Karpas-422 (cell line): ENCODE results near the gene RBBP8. TPM values are rescaled to one million over a fixed set of nuclear protein-coding genes. Genes with fewer than 3 reads are reported as not detected.

Experiments
- DNase-seq: peaks from one replicate; pipeline ENCODE4 v3.0.0-alpha.2; 2015
- H2AFZ ChIP-seq: fragments of 200-600 bp; sonication (generic); 2 replicates; pipeline ENCODE4 v1.6.1; 2014; ENCODE audit warnings: antibody characterized with exemption, low read length, mixed read lengths
- H3K27ac ChIP-seq: fragments of 200-600 bp; sonication (generic); 2 replicates; pipeline ENCODE4 v1.5.1; 2014; ENCODE audit warnings: mild to moderate bottlenecking, low read length, moderate library complexity
- H3K27me3 ChIP-seq: fragments of 200-600 bp; sonication (generic); 2 replicates; pipeline ENCODE4 v1.6.1; 2014; ENCODE audit warnings: low read length, mixed read lengths
- H3K36me3 ChIP-seq: fragments of 200-600 bp; sonication (generic); 2 replicates; pipeline ENCODE4 v1.6.1; 2014; ENCODE audit warnings: low read length, mixed read lengths; ENCODE audit not compliant: insufficient read depth
- H3K4me1 ChIP-seq: fragments of 200-600 bp; sonication (generic); 2 replicates; pipeline ENCODE4 v1.6.1; 2014; ENCODE audit warnings: mild to moderate bottlenecking, low read length, mixed read lengths
- H3K4me2 ChIP-seq: fragments of 200-600 bp; sonication (generic); 2 replicates; pipeline ENCODE4 v1.6.1; 2014; ENCODE audit warnings: low read length, low read depth, mild to moderate bottlenecking; ENCODE audit not compliant: poor library complexity, severe bottlenecking
- H3K4me3 ChIP-seq: fragments of 200-600 bp; sonication (generic); 2 replicates; pipeline ENCODE4 v1.5.1; 2014; ENCODE audit warnings: mild to moderate bottlenecking, antibody characterized with exemption, low read length, mixed read lengths
- H3K79me2 ChIP-seq: fragments of 200-600 bp; sonication (generic); 2 replicates; pipeline ENCODE4 v1.6.1; 2014; ENCODE audit warnings: mild to moderate bottlenecking, low read length, mixed read lengths
- H3K9ac ChIP-seq: fragments of 200-600 bp; sonication (generic); 2 replicates; pipeline ENCODE4 v1.6.0; 2014; ENCODE audit warnings: low read length
- H3K9me2 ChIP-seq: fragments of 200-600 bp; sonication (generic), shearing (Covaris generic); replicated peaks from 2 replicates; pipeline ENCODE4 v1.6.0; 2014; ENCODE audit warnings: mild to moderate bottlenecking, low read length, moderate library complexity; ENCODE audit not compliant: insufficient read depth
- H3K9me3 ChIP-seq: fragments of 300-700, 200-600 bp; sonication (generic); 2 replicates; pipeline ENCODE4 v1.6.1; 2014; ENCODE audit warnings: low read length, mixed read lengths
- H4K20me1 ChIP-seq: fragments of 200-600 bp; sonication (generic); 2 replicates; pipeline ENCODE4 v1.6.1; 2014; ENCODE audit warnings: mild to moderate bottlenecking, antibody characterized with exemption, low read length, low read depth; ENCODE audit not compliant: insufficient read depth
- total RNA-seq: library from RNA; depleted of rRNA; stranded (reverse); fragments of >200 nt; shearing (Covaris generic); gene quantifications from 2 replicates; pipeline ENCODE4 v1.2.3, GENCODE V29; 2014; ENCODE audit warnings: low replicate concordance

RBBP8 gene
- total RNA-seq, 1 experiment from 2014 or later, result 148 TPM

DNA sequence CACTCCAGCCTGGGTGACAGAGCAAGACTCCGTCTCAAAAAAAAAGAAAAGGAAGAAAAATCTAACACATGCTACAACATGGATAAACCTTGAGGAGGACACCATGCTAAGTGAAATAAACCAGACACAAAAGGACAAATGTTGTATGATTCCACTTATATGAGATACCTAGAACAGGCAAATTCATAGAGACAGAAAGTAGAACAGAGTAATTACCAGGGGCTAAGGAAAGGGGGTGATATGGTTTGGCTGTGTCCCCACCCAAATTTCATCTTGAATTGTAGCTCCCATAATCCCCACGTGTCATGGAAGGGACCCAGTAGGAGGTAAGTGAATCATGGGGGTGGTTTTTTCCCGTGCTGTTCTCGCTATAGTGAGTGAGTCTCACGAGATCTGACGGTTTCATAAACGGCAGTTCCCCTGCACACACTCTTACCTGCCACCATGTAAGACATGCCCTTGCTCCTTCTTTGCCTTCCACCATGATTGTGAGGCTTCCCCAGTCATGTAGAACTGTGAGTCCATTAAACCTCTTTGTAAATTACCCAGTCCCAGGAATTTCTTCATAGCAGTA is 110.8 kb downstream of the RBBP8 start:
- no peak overlapping the region for H3K4me3 ChIP-seq
- no peaks in the 10 kb centered on the region for H3K4me1 ChIP-seq
- no peaks in the 10 kb centered on the region for H3K27me3 ChIP-seq
- no peak for DNase-seq
- H3K36me3 ChIP-seq, result no peaks in the 10 kb centered on the region
- no peak overlapping the region for H3K4me2 ChIP-seq
- no peaks in the 10 kb centered on the region for H4K20me1 ChIP-seq
- H3K9me2 ChIP-seq, result no peaks in the 10 kb centered on the region
- no peaks in the 10 kb centered on the region for H3K9me3 ChIP-seq
- no peaks in the 10 kb centered on the region for H3K79me2 ChIP-seq
- no peak overlapping the region for H3K27ac ChIP-seq
- H2AFZ ChIP-seq, result no peak overlapping the region
- no peak overlapping the region for H3K9ac ChIP-seq

DNA sequence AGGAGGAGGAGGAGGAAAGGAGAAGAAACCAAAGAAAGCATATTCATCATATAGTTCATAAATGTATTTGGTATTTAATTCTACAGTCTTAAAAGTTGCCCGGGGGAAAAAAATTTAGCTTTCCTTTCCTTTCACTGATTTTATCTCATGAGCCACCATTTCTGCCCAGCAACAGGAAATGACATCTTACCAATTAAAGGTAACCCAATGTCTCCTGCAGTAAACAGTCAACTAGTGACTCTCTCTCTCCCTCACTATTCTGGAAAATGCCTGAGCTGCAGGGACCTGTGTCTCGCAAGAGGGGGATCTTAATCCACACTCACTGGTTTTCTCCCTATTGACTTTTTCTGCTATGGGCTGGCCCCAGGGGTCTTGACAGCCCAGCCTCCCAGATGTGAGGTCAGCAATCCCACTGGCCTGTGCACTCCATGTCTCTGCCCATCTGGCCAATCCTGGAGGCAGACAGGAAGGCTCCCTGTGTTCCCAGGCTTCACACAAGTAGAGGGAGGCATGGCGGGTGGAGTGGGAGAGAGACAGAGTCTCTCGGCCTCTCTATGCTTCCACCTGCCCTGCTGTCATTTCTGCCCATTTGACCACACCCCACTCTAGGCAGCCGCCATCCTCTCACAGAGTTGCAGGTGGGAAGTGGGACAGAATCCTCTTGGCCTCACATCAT is 116.7 kb downstream of the RBBP8 start:
- DNase-seq, result no peak
- no peak overlapping the region for H3K27ac ChIP-seq
- H2AFZ ChIP-seq, result no peak overlapping the region
- H3K4me2 ChIP-seq, result no peak overlapping the region
- H3K27me3 ChIP-seq, result no peaks in the 10 kb centered on the region
- H3K9me3 ChIP-seq, result no peaks in the 10 kb centered on the region
- H3K4me1 ChIP-seq, result no peaks in the 10 kb centered on the region
- no peaks in the 10 kb centered on the region for H4K20me1 ChIP-seq
- no peak overlapping the region for H3K9ac ChIP-seq
- no peak overlapping the region for H3K4me3 ChIP-seq
- no peaks in the 10 kb centered on the region for H3K36me3 ChIP-seq
- no peaks in the 10 kb centered on the region for H3K79me2 ChIP-seq
- no peaks in the 10 kb centered on the region for H3K9me2 ChIP-seq

DNA sequence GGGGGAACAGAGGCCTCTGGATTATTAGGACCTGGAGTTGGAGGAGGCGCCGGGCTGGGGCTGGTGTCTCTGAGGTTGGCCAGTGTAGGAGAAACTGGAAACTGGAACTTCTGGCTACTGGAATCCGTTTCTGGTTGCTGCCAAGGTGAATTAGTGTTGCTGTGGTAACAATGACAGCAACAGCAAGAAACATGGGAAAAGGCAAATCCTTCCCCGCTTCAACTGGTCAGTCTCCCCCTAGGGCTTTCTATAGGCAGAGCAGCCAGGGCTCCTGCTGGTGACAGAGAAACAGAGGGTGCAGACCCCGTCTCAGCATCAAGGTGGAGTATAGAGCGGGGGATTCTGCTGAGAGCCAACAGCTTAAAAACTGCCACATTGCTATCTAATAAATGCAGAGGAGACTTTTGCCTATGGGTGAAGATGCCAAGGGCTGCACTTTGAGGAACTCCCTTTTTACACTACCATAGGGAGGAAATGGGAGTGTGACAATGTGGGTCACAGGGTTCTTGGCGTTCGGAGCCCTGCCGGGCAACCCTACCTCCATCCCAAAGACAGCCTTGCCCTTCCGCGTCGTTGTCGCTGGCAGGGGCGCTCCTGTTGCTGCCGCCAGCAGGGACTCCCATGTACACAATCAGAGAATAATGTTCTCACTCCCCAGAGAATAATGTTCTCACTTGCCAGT is 120.8 kb downstream of the RBBP8 start:
- no peaks in the 10 kb centered on the region for H3K4me1 ChIP-seq
- H3K4me2 ChIP-seq, result no peak overlapping the region

DNA sequence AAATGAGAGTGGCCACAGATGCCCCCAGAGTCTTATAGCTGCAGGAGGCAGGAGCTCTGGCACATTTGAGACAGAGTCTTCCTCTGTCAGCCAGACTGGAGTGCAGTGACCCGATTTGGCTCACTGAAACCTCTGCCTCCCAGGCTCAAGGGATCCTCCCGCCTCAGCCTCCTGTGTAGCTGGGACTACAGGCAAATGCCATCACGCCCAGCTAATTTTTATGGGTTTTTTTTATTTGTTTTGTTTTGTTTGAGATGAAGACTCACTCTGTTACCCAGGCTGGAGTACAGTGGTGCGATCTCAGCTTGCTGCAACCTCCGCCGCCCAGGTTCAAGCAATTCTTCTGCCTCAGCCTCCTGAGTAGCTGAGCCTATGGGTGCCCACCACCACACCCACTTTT is 121.4 kb downstream of the RBBP8 start:
- Histone ChIP-seq H3K4me2 (no peak overlapping the region), H4K20me1 (no peaks in the 10 kb centered on the region), H3K27ac (no peak overlapping the region), H3K4me3 (no peak overlapping the region), H3K9me2 (no peaks in the 10 kb centered on the region), H3K9me3 (no peaks in the 10 kb centered on the region), H2AFZ (no peak overlapping the region), H3K4me1 (no peaks in the 10 kb centered on the region), H3K36me3 (no peaks in the 10 kb centered on the region), H3K9ac (no peak overlapping the region), H3K79me2 (no peaks in the 10 kb centered on the region), H3K27me3 (no peaks in the 10 kb centered on the region)
- no peak for DNase-seq

More for the DNA sequence above, 120.8 kb downstream of the RBBP8 start:
- Histone ChIP-seq H4K20me1 (no peaks in the 10 kb centered on the region), H3K79me2 (no peaks in the 10 kb centered on the region), H3K9ac (no peak overlapping the region), H3K36me3 (no peaks in the 10 kb centered on the region), H3K9me2 (no peaks in the 10 kb centered on the region), H3K9me3 (no peaks in the 10 kb centered on the region), H2AFZ (no peak overlapping the region), H3K27ac (no peak overlapping the region), H3K4me3 (no peak overlapping the region), H3K27me3 (no peaks in the 10 kb centered on the region)
- DNase-seq, result no peak

DNA sequence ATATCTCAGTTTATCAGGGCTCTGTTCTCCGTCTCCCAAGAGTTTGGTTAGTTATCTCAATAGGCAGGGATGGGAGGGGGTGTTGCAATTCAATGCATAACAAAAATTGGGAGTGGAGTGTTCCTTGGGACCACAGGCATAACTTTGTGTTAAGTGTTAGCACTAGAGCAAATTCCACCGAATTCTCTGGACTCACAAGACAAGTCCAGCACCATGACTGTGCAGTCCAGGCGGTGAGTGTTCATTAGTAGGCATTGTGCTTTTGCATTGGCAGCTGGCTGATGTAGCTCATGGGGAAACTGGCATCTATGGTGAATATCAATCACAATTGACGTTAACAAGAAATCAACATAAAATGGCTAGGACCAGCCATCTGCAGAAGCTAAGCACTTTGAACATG is 123.2 kb downstream of the RBBP8 start:
- no peak overlapping the region for H3K4me2 ChIP-seq
- H3K9ac ChIP-seq, result no peak overlapping the region
- H2AFZ ChIP-seq, result no peak overlapping the region
- no peaks in the 10 kb centered on the region for H3K79me2 ChIP-seq
- no peak overlapping the region for H3K27ac ChIP-seq
- no peaks in the 10 kb centered on the region for H3K36me3 ChIP-seq
- DNase-seq, result no peak
- H3K9me2 ChIP-seq, result no peaks in the 10 kb centered on the region
- no peaks in the 10 kb centered on the region for H4K20me1 ChIP-seq
- H3K27me3 ChIP-seq, result no peaks in the 10 kb centered on the region
- H3K4me1 ChIP-seq, result no peaks in the 10 kb centered on the region
- H3K9me3 ChIP-seq, result no peaks in the 10 kb centered on the region
- no peak overlapping the region for H3K4me3 ChIP-seq

DNA sequence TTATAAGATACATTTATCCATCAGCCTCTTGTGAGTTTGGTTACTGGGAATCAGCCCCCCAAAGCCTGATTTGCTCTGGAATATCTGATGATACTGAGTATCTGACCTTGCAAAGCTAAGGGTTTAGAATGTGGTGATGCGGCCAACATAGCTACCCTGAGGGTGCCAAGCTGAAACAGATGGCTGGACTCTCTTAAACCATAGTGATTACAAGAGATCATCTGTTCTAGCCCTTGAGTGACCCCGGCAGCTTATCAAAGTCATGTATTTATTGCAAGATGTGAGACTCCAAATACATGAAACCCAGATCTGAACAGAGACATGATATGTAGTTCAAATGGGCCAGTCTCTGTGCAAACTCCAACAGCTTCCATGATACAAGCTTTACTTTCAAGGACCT is 124.0 kb downstream of the RBBP8 start:
- no peak overlapping the region for H3K9ac ChIP-seq
- H3K27me3 ChIP-seq, result no peaks in the 10 kb centered on the region
- no peak overlapping the region for H3K27ac ChIP-seq
- H3K4me2 ChIP-seq, result no peak overlapping the region
- no peaks in the 10 kb centered on the region for H3K9me3 ChIP-seq
- no peaks in the 10 kb centered on the region for H3K79me2 ChIP-seq
- no peak for DNase-seq
- no peaks in the 10 kb centered on the region for H3K36me3 ChIP-seq
- no peaks in the 10 kb centered on the region for H4K20me1 ChIP-seq
- H2AFZ ChIP-seq, result no peak overlapping the region
- no peak overlapping the region for H3K4me3 ChIP-seq
- H3K4me1 ChIP-seq, result no peaks in the 10 kb centered on the region
- no peaks in the 10 kb centered on the region for H3K9me2 ChIP-seq

DNA sequence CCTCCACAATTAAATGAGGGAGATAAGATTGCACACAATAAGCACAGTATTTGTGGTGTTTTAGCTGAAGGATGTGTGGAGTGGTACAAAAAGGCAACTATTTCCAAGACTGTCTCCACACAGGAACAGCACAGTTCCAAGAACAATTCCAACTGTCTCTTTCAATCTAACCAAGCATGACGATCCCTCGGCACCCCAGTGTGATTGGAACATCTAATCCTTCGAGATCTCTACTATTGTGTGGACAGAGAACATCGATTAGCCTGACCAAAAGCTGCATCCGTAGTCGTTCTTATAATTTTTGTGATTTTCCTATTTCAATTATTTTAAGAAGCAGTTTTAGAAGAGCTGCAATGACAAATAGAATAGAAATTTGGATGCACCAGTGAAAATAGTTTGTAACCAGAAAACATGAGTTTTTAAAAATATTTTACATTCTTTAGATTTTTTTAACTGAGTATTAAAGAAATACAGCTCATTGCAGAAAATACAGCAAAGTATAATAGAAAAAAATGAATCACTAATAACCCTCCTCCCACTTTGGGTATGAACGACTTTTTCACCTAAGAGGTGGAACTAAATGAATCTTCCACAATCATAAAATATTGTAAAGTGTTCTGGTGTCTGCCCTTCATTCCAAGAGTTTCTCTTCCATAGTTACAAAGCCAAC is 125.8 kb downstream of the RBBP8 start:
- Histone ChIP-seq H3K4me2 (no peak overlapping the region), H3K27me3 (no peaks in the 10 kb centered on the region), H3K4me1 (no peaks in the 10 kb centered on the region), H3K36me3 (no peaks in the 10 kb centered on the region), H3K27ac (no peak overlapping the region), H3K9me3 (no peaks in the 10 kb centered on the region), H4K20me1 (no peaks in the 10 kb centered on the region), H3K9me2 (no peaks in the 10 kb centered on the region), H3K4me3 (no peak overlapping the region), H3K9ac (no peak overlapping the region), H2AFZ (no peak overlapping the region), H3K79me2 (no peaks in the 10 kb centered on the region)
- DNase-seq, result no peak
